Endodermal cell (in vitro differentiated cells): Measurements from ENCODE around the gene TBCD. TPM values are rescaled to one million over a fixed set of nuclear protein-coding genes. Genes with fewer than 3 reads are reported as not detected.

Experiments used
- DNase-seq: peaks from one replicate; pipeline ENCODE4 v3.0.0-alpha.2; 2017
- H3K27ac ChIP-seq: 2 replicates; pipeline ENCODE4 v1.5.1; 2013; ENCODE audit warnings: mild to moderate bottlenecking, low read depth, low read length, moderate library complexity
- H3K27me3 ChIP-seq: 2 replicates; pipeline ENCODE4 v1.6.1; 2013; ENCODE audit warnings: mild to moderate bottlenecking, low read length, moderate library complexity; ENCODE audit not compliant: insufficient read depth, control insufficient read depth, poor library complexity, severe bottlenecking
- H3K36me3 ChIP-seq: 2 replicates; pipeline ENCODE4 v1.7.0; 2013; ENCODE audit warnings: mild to moderate bottlenecking, low read length, moderate library complexity; ENCODE audit not compliant: control insufficient read depth, insufficient read depth
- H3K4me1 ChIP-seq: one replicate; pipeline ENCODE4 v1.7.0; 2013; ENCODE audit warnings: low read length; ENCODE audit not compliant: control insufficient read depth, insufficient read depth
- H3K4me3 ChIP-seq: 2 replicates; pipeline ENCODE4 v1.5.1; 2013; ENCODE audit warnings: mild to moderate bottlenecking, low read length, moderate library complexity
- H3K9ac ChIP-seq: 2 replicates; pipeline ENCODE4 v1.6.1; 2013; ENCODE audit warnings: mild to moderate bottlenecking, low read length, moderate library complexity; ENCODE audit not compliant: poor library complexity, severe bottlenecking; ENCODE audit errors: extremely low read depth
- H3K9me3 ChIP-seq: 2 replicates; pipeline ENCODE4 v1.6.1; 2013; ENCODE audit warnings: mild to moderate bottlenecking, low read length, moderate library complexity; ENCODE audit not compliant: control insufficient read depth
- H3K27ac Mint-ChIP-seq: 2 replicates; pipeline ENCODE4 v1.8.0; 2020; ENCODE audit warnings: mixed read lengths
- H3K27me3 Mint-ChIP-seq: 2 replicates; pipeline ENCODE4 v1.8.0; 2021; ENCODE audit warnings: mild to moderate bottlenecking, mixed read lengths; ENCODE audit not compliant: insufficient read depth
- H3K36me3 Mint-ChIP-seq: 2 replicates; pipeline ENCODE4 v1.8.0; 2020; ENCODE audit warnings: low read depth, mixed read lengths
- H3K4me1 Mint-ChIP-seq: 2 replicates; pipeline ENCODE4 v1.8.0; 2020; ENCODE audit warnings: mixed read lengths
- H3K4me3 Mint-ChIP-seq: 2 replicates; pipeline ENCODE4 v1.8.0; 2020; ENCODE audit warnings: mild to moderate bottlenecking, moderate library complexity, mixed read lengths
- H3K9me3 Mint-ChIP-seq: 2 replicates; pipeline ENCODE4 v1.8.0; 2020; ENCODE audit warnings: mild to moderate bottlenecking, mixed read lengths
- WGBS, 2 experiments: methylation state at CpG; one replicate each; pipeline versions ENCODE4 v1.1.5 to v1.1.7; 2013; ENCODE audit warnings: missing lambda C conversion rate in 2 of 2, mixed read lengths in 1 of 2; ENCODE audit not compliant: insufficient coverage in 1 of 2, insufficient read length in 1 of 2; 5-methylcytosine and 5-hydroxymethylcytosine counted together
- total RNA-seq, 2 donors: library from RNA; stranded (reverse); fragmentation: NEBNext Ultra II Directional in 1 of 2; extraction: Animal tissue kit (Norgen Biotek cat#: 25700) in 1 of 2; gene quantifications; 2 replicates in 1 of 2; 3 replicates in 1 of 2; pipeline ENCODE4 v1.2.1, GENCODE V29; 2021
- TF ChIP-seq, protein P1 (sequence below): fragments of 200-600 bp; sonication (generic); conservative IDR thresholded peaks from 2 replicates; pipeline ENCODE4 v1.5.0; 2021; ENCODE audit warnings: antibody characterized with exemption, mild to moderate bottlenecking

Gene TBCD
- total RNA-seq, 2 donors from 2014 or later = 107 TPM

- no peak for DNase-seq
- Mint-ChIP-seq H3K36me3 (peaks cover 10% of the 10 kb centered on the region), H3K4me3 (no peak overlapping the region), H3K27ac (no peak overlapping the region), H3K27me3 (peaks cover 1% of the 10 kb centered on the region), H3K4me1 (peaks cover 8% of the 10 kb centered on the region), H3K9me3 (peaks cover 8% of the 10 kb centered on the region)
- TF ChIP-seq, protein P1, sequence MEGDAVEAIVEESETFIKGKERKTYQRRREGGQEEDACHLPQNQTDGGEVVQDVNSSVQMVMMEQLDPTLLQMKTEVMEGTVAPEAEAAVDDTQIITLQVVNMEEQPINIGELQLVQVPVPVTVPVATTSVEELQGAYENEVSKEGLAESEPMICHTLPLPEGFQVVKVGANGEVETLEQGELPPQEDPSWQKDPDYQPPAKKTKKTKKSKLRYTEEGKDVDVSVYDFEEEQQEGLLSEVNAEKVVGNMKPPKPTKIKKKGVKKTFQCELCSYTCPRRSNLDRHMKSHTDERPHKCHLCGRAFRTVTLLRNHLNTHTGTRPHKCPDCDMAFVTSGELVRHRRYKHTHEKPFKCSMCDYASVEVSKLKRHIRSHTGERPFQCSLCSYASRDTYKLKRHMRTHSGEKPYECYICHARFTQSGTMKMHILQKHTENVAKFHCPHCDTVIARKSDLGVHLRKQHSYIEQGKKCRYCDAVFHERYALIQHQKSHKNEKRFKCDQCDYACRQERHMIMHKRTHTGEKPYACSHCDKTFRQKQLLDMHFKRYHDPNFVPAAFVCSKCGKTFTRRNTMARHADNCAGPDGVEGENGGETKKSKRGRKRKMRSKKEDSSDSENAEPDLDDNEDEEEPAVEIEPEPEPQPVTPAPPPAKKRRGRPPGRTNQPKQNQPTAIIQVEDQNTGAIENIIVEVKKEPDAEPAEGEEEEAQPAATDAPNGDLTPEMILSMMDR = no peak
- Histone ChIP-seq H3K4me3 (no peak overlapping the region), H3K9ac (no peak overlapping the region), H3K27me3 (no peaks in the 10 kb centered on the region), H3K9me3 (peaks cover 13% of the 10 kb centered on the region), H3K4me1 (no peaks in the 10 kb centered on the region), H3K36me3 (no peaks in the 10 kb centered on the region), H3K27ac (peak overlapping the region; percentile 66)
- WGBS, 2 experiments = 71 to 91% methylated on average over 4 to 5 of the region's 5 CpGs
These were observed 238.0 kb downstream of the TBCD start for GRCh38 chr17:82989881-82990280.

GRCh38 chr17:82993005-82993404 lies 241.1 kb downstream of the TBCD start:
- peaks cover 8% of the 10 kb centered on the region for H3K9me3 Mint-ChIP-seq
- Histone ChIP-seq H3K36me3 (no peaks in the 10 kb centered on the region), H3K4me3 (no peak overlapping the region), H3K9me3 (peaks cover 13% of the 10 kb centered on the region), H3K27ac (no peak overlapping the region), H3K4me1 (no peaks in the 10 kb centered on the region), H3K9ac (no peak overlapping the region), H3K27me3 (no peaks in the 10 kb centered on the region)
- no peak overlapping the region for H3K4me3 Mint-ChIP-seq
- no peaks in the 10 kb centered on the region for H3K4me1 Mint-ChIP-seq
- no peak overlapping the region for H3K27ac Mint-ChIP-seq
- DNase-seq = no peak
- H3K36me3 Mint-ChIP-seq = peaks cover 4% of the 10 kb centered on the region
- TF ChIP-seq, protein P1 = no peak
- H3K27me3 Mint-ChIP-seq = peaks cover 1% of the 10 kb centered on the region

Other genes with a start within 250 kb of the TBCD start
- 10 to 100 TPM; 67.2 to 68.1 TPM for gene FOXK2, start 232.3 kb upstream of the TBCD start, total RNA-seq
- gene WDR45B, start 103.6 kb upstream of the TBCD start, total RNA-seq = 10 to 100 TPM; 75.3 to 79.1 TPM
- gene RAB40B, start 53.4 kb upstream of the TBCD start, total RNA-seq = 1 to 10 TPM; 1.2 to 4.6 TPM
- 10 to 100 TPM; 34.5 to 40.0 TPM for gene FN3KRP, start 35.4 kb upstream of the TBCD start, total RNA-seq
- gene FN3K, start 16.4 kb upstream of the TBCD start, total RNA-seq = 10 to 100 TPM; 24.7 to 35.6 TPM
- not detected for gene ZNF750, start 88.0 kb downstream of the TBCD start, total RNA-seq